ENCODE measurements around the gene ABCC8. TPM values are rescaled to one million over a fixed set of nuclear protein-coding genes. Genes with fewer than 3 reads are reported as not detected.

ABCC8 gene
- total and polyA plus RNA-seq, 2 experiments from 2014 or later: not detected

GRCh38 chr11:17353821-17354600 lies 122.6 kb downstream of the ABCC8 start:
- H3K4me1 ChIP-seq (ENCODE audit: insufficient read depth): peaks cover 9% of the 10 kb centered on the region; the same call in 1 of the 2 replicates
- no peaks in the 10 kb centered on the region for H3K9me3 ChIP-seq (ENCODE audit: low read depth)
- in situ Hi-C loops (cut with MboI): no loop called here
- H3K27ac ChIP-seq: peak overlapping the region; percentile 82
- peak overlapping the region; percentile 89 for H3K9ac ChIP-seq
- TF ChIP-seq EZH2phosphoT487 (IDR thresholded peaks at IDR 0.05; ENCODE audit: insufficient read depth, low read depth) (no peak), EZH2 (IDR thresholded peaks at IDR 0.05; ENCODE audit: insufficient read depth, poor library complexity, severe bottlenecking) (no peak)
- H4K20me1 ChIP-seq (ENCODE audit: insufficient read depth): no peaks in the 10 kb centered on the region
- H3K79me2 ChIP-seq (ENCODE audit: insufficient read depth): no peaks in the 10 kb centered on the region
- peaks cover 21% of the 10 kb centered on the region for H3F3A ChIP-seq (ENCODE audit: insufficient read depth)
- H2AFZ ChIP-seq: peak overlapping the region; percentile 96
- peak overlapping the region; percentile 90 for H3K4me3 ChIP-seq
- H3K9me2 ChIP-seq (ENCODE audit: insufficient read depth): no peaks in the 10 kb centered on the region
- no peaks in the 10 kb centered on the region for H3K36me3 ChIP-seq (ENCODE audit: low read depth)
- peak overlapping the region; percentile 96 for H3K4me2 ChIP-seq (ENCODE audit: unreplicated experiment)
- no peaks in the 10 kb centered on the region for H3K27me3 ChIP-seq (replicated peaks; ENCODE audit: insufficient read depth)
- WGBS, 2 experiments (ENCODE audit: low coverage in 1 of 2, low lambda C conversion rate in 2 of 2, missing lambda C conversion rate in 2 of 2): 6 to 9% methylated on average over 15 of the region's 15 CpGs
- peak; percentile 22 for DNase-seq

GRCh38 chr11:17352950-17353820 lies 123.5 kb downstream of the ABCC8 start:
- Histone ChIP-seq H3K9me3 (ENCODE audit: low read depth) (no peaks in the 10 kb centered on the region), H3K4me2 (ENCODE audit: unreplicated experiment) (peak overlapping the region; percentile 96), H2AFZ (peak overlapping the region; percentile 96), H3K4me3 (peak overlapping the region; percentile 90), H4K20me1 (ENCODE audit: insufficient read depth) (no peaks in the 10 kb centered on the region), H3K4me1 (ENCODE audit: insufficient read depth) (peaks cover 9% of the 10 kb centered on the region; the same call in 1 of the 2 replicates), H3K27ac (peak overlapping the region; percentile 82), H3K79me2 (ENCODE audit: insufficient read depth) (no peaks in the 10 kb centered on the region), H3K27me3 (replicated peaks; ENCODE audit: insufficient read depth) (no peaks in the 10 kb centered on the region), H3K9me2 (ENCODE audit: insufficient read depth) (no peaks in the 10 kb centered on the region), H3F3A (ENCODE audit: insufficient read depth) (peaks cover 21% of the 10 kb centered on the region), H3K9ac (peak overlapping the region; percentile 89), H3K36me3 (ENCODE audit: low read depth) (no peaks in the 10 kb centered on the region)
- in situ Hi-C loops (cut with MboI): no loop called here
- DNase-seq: peak; percentile 91
- WGBS, 2 experiments (ENCODE audit: low coverage in 1 of 2, low lambda C conversion rate in 2 of 2, missing lambda C conversion rate in 2 of 2): 1% methylated on average over 48 to 67 of the region's 69 CpGs
- no peak for TF ChIP-seq EZH2 (IDR thresholded peaks at IDR 0.05; ENCODE audit: insufficient read depth, poor library complexity, severe bottlenecking)
- TF ChIP-seq EZH2phosphoT487 (IDR thresholded peaks at IDR 0.05; ENCODE audit: insufficient read depth, low read depth): no peak

- no peaks in the 10 kb centered on the region for H3K79me2 ChIP-seq (ENCODE audit: insufficient read depth)
- H3K4me1 ChIP-seq (ENCODE audit: insufficient read depth): peaks cover 9% of the 10 kb centered on the region; the same call in 1 of the 2 replicates
- peak; percentile 88 for DNase-seq
- H3K27ac ChIP-seq: peak within 1 kb of the TSS; percentile 82
- no peaks in the 10 kb centered on the region for H4K20me1 ChIP-seq (ENCODE audit: insufficient read depth)
- peak within 1 kb of the TSS; percentile 96 for H2AFZ ChIP-seq
- no peaks in the 10 kb centered on the region for H3K9me3 ChIP-seq (ENCODE audit: low read depth)
- TF ChIP-seq EZH2phosphoT487 (IDR thresholded peaks at IDR 0.05; ENCODE audit: insufficient read depth, low read depth) (no peak), EZH2 (IDR thresholded peaks at IDR 0.05; ENCODE audit: insufficient read depth, poor library complexity, severe bottlenecking) (no peak)
- WGBS, 2 experiments (ENCODE audit: low coverage in 1 of 2, low lambda C conversion rate in 2 of 2, missing lambda C conversion rate in 2 of 2): 1% methylated on average over 56 to 57 of the region's 61 CpGs
- in situ Hi-C loops (cut with MboI): no loop called here
- no peaks in the 10 kb centered on the region for H3K36me3 ChIP-seq (ENCODE audit: low read depth)
- H3K27me3 ChIP-seq (replicated peaks; ENCODE audit: insufficient read depth): no peaks in the 10 kb centered on the region
- peaks cover 28% of the 10 kb centered on the region for H3F3A ChIP-seq (ENCODE audit: insufficient read depth)
- no peaks in the 10 kb centered on the region for H3K9me2 ChIP-seq (ENCODE audit: insufficient read depth)
- H3K9ac ChIP-seq: peak within 1 kb of the TSS; percentile 89
- peak within 1 kb of the TSS; percentile 96 for H3K4me2 ChIP-seq (ENCODE audit: unreplicated experiment)
- H3K4me3 ChIP-seq: peak within 1 kb of the TSS; percentile 90
Observed at GRCh38 chr11:17351510-17352176, 125.0 kb downstream of the ABCC8 start, which contains the start of gene NCR3LG1. Gene NCR3LG1, plus strand, starts transcription at chr11:17351800. Its CDS starts 170 bp downstream, at chr11:17351970.

GRCh38 chr11:17351172-17351509 lies 125.5 kb downstream of the ABCC8 start:
- 25 to 26% methylated on average over 12 of the region's 12 CpGs for WGBS, 2 experiments (ENCODE audit: low coverage in 1 of 2, low lambda C conversion rate in 2 of 2, missing lambda C conversion rate in 2 of 2)
- H3K27ac ChIP-seq: peak overlapping the region; percentile 82
- H3K9ac ChIP-seq: peak overlapping the region; percentile 89

More at GRCh38 chr11:17351172-17351509, 125.5 kb downstream of the ABCC8 start:
- Histone ChIP-seq H3K4me2 (ENCODE audit: unreplicated experiment) (peak overlapping the region; percentile 96), H3K27me3 (replicated peaks; ENCODE audit: insufficient read depth) (no peaks in the 10 kb centered on the region), H2AFZ (peak overlapping the region; percentile 96), H3K4me3 (peak overlapping the region; percentile 90), H4K20me1 (ENCODE audit: insufficient read depth) (no peaks in the 10 kb centered on the region), H3K4me1 (ENCODE audit: insufficient read depth) (peaks cover 9% of the 10 kb centered on the region; the same call in 1 of the 2 replicates), H3K79me2 (ENCODE audit: insufficient read depth) (no peaks in the 10 kb centered on the region), H3K9me2 (ENCODE audit: insufficient read depth) (no peaks in the 10 kb centered on the region), H3K36me3 (ENCODE audit: low read depth) (no peaks in the 10 kb centered on the region), H3K9me3 (ENCODE audit: low read depth) (no peaks in the 10 kb centered on the region), H3F3A (ENCODE audit: insufficient read depth) (peaks cover 28% of the 10 kb centered on the region)
- TF ChIP-seq EZH2 (IDR thresholded peaks at IDR 0.05; ENCODE audit: insufficient read depth, poor library complexity, severe bottlenecking): no peak
- in situ Hi-C loops (cut with MboI): no loop called here
- DNase-seq: no peak

All from GM23248 (cell line).